Activated T-cell treated with anti-CD3 and anti-CD28 coated beads, Interleukin-2, amount 50 U/mL, for 24 hours (primary cell): Measurements from ENCODE around the gene ALCAM.

Experiments
- DNase-seq: peaks from one replicate; pipeline ENCODE4 v3.0.0-alpha.2; 2020
- H3K27ac Mint-ChIP-seq: 2 replicates; pipeline ENCODE4 v1.8.0; 2020; ENCODE audit warnings: mild to moderate bottlenecking, mixed read lengths
- H3K27me3 Mint-ChIP-seq: 2 replicates; pipeline ENCODE4 v1.8.0; 2020; ENCODE audit warnings: mixed read lengths
- H3K36me3 Mint-ChIP-seq: 2 replicates; pipeline ENCODE4 v1.8.0; 2020; ENCODE audit warnings: low read depth, mixed read lengths
- H3K4me1 Mint-ChIP-seq: 2 replicates; pipeline ENCODE4 v1.8.0; 2020; ENCODE audit warnings: low read depth, mixed read lengths
- H3K4me3 Mint-ChIP-seq: 2 replicates; pipeline ENCODE4 v1.8.0; 2020; ENCODE audit warnings: mild to moderate bottlenecking, moderate library complexity, mixed read lengths
- H3K9me3 Mint-ChIP-seq: 2 replicates; pipeline ENCODE4 v1.8.0; 2020; ENCODE audit warnings: mixed read lengths

The ALCAM gene

GRCh38 chr3:105415951-105416350 is 49.2 kb downstream of the ALCAM start:
- no peaks in the 10 kb centered on the region for H3K9me3 Mint-ChIP-seq
- no peak overlapping the region for H3K27ac Mint-ChIP-seq
- H3K4me3 Mint-ChIP-seq = no peak overlapping the region
- no peak for DNase-seq
- H3K4me1 Mint-ChIP-seq = peaks cover 2% of the 10 kb centered on the region
- no peaks in the 10 kb centered on the region for H3K27me3 Mint-ChIP-seq
- no peaks in the 10 kb centered on the region for H3K36me3 Mint-ChIP-seq

- no peak overlapping the region for H3K27ac Mint-ChIP-seq
- no peaks in the 10 kb centered on the region for H3K27me3 Mint-ChIP-seq
- DNase-seq = no peak
- peaks cover 2% of the 10 kb centered on the region for H3K4me1 Mint-ChIP-seq
- no peaks in the 10 kb centered on the region for H3K9me3 Mint-ChIP-seq
- H3K4me3 Mint-ChIP-seq = no peak overlapping the region
- no peaks in the 10 kb centered on the region for H3K36me3 Mint-ChIP-seq
These were observed 51.0 kb downstream of the ALCAM start for GRCh38 chr3:105417525-105418289.

- Mint-ChIP-seq H3K27ac (no peak overlapping the region), H3K4me3 (no peak overlapping the region), H3K9me3 (no peaks in the 10 kb centered on the region), H3K36me3 (no peaks in the 10 kb centered on the region), H3K4me1 (peaks cover 2% of the 10 kb centered on the region), H3K27me3 (peaks cover 2% of the 10 kb centered on the region)
- no peak for DNase-seq
These were observed 55.9 kb downstream of the ALCAM start for GRCh38 chr3:105422645-105423044.

- no peaks in the 10 kb centered on the region for H3K36me3 Mint-ChIP-seq
- H3K4me3 Mint-ChIP-seq = no peak overlapping the region
- H3K9me3 Mint-ChIP-seq = no peaks in the 10 kb centered on the region
- no peak for DNase-seq
- H3K27ac Mint-ChIP-seq = no peak overlapping the region
- H3K27me3 Mint-ChIP-seq = peaks cover 2% of the 10 kb centered on the region
- H3K4me1 Mint-ChIP-seq = no peaks in the 10 kb centered on the region
These were observed 56.7 kb downstream of the ALCAM start for GRCh38 chr3:105423397-105423796.

GRCh38 chr3:105424412-105425152 is 57.9 kb downstream of the ALCAM start:
- Mint-ChIP-seq H3K27ac (no peak overlapping the region), H3K9me3 (no peaks in the 10 kb centered on the region), H3K36me3 (no peaks in the 10 kb centered on the region), H3K4me3 (no peak overlapping the region), H3K27me3 (peaks cover 2% of the 10 kb centered on the region), H3K4me1 (no peaks in the 10 kb centered on the region)
- DNase-seq = no peak

GRCh38 chr3:105425153-105425502 is 58.4 kb downstream of the ALCAM start:
- no peak overlapping the region for H3K27ac Mint-ChIP-seq
- H3K4me1 Mint-ChIP-seq = no peaks in the 10 kb centered on the region
- no peak for DNase-seq
- no peak overlapping the region for H3K4me3 Mint-ChIP-seq
- H3K27me3 Mint-ChIP-seq = peaks cover 2% of the 10 kb centered on the region
- H3K9me3 Mint-ChIP-seq = no peaks in the 10 kb centered on the region
- H3K36me3 Mint-ChIP-seq = no peaks in the 10 kb centered on the region

GRCh38 chr3:105427332-105427731 is 60.6 kb downstream of the ALCAM start:
- no peak for DNase-seq
- H3K4me3 Mint-ChIP-seq = no peak overlapping the region
- H3K9me3 Mint-ChIP-seq = no peaks in the 10 kb centered on the region
- H3K36me3 Mint-ChIP-seq = no peaks in the 10 kb centered on the region
- peaks cover 12% of the 10 kb centered on the region for H3K27me3 Mint-ChIP-seq
- no peaks in the 10 kb centered on the region for H3K4me1 Mint-ChIP-seq
- no peak overlapping the region for H3K27ac Mint-ChIP-seq

- DNase-seq = no peak
- Mint-ChIP-seq H3K9me3 (no peaks in the 10 kb centered on the region), H3K4me3 (no peak overlapping the region), H3K27ac (no peak overlapping the region), H3K27me3 (peaks cover 12% of the 10 kb centered on the region), H3K36me3 (no peaks in the 10 kb centered on the region), H3K4me1 (no peaks in the 10 kb centered on the region)
These were observed 62.5 kb downstream of the ALCAM start for GRCh38 chr3:105429034-105429762.

GRCh38 chr3:105430455-105430854 is 63.7 kb downstream of the ALCAM start:
- Mint-ChIP-seq H3K4me3 (no peak overlapping the region), H3K36me3 (no peaks in the 10 kb centered on the region), H3K27me3 (peaks cover 12% of the 10 kb centered on the region), H3K27ac (no peak overlapping the region), H3K4me1 (no peaks in the 10 kb centered on the region), H3K9me3 (no peaks in the 10 kb centered on the region)
- DNase-seq = no peak

GRCh38 chr3:105431200-105431599 is 64.5 kb downstream of the ALCAM start:
- H3K4me1 Mint-ChIP-seq = no peaks in the 10 kb centered on the region
- no peak overlapping the region for H3K4me3 Mint-ChIP-seq
- DNase-seq = no peak
- H3K36me3 Mint-ChIP-seq = no peaks in the 10 kb centered on the region
- H3K27me3 Mint-ChIP-seq = peaks cover 12% of the 10 kb centered on the region
- H3K9me3 Mint-ChIP-seq = peaks cover 2% of the 10 kb centered on the region
- no peak overlapping the region for H3K27ac Mint-ChIP-seq

GRCh38 chr3:105435277-105435676 is 68.6 kb downstream of the ALCAM start:
- Mint-ChIP-seq H3K4me1 (no peaks in the 10 kb centered on the region), H3K36me3 (no peaks in the 10 kb centered on the region), H3K9me3 (peaks cover 2% of the 10 kb centered on the region), H3K4me3 (no peak overlapping the region), H3K27ac (no peak overlapping the region), H3K27me3 (peaks cover 9% of the 10 kb centered on the region)
- no peak for DNase-seq

- no peaks in the 10 kb centered on the region for H3K36me3 Mint-ChIP-seq
- no peak for DNase-seq
- no peak overlapping the region for H3K4me3 Mint-ChIP-seq
- H3K4me1 Mint-ChIP-seq = no peaks in the 10 kb centered on the region
- no peaks in the 10 kb centered on the region for H3K27me3 Mint-ChIP-seq
- no peak overlapping the region for H3K27ac Mint-ChIP-seq
- peaks cover 2% of the 10 kb centered on the region for H3K9me3 Mint-ChIP-seq
These were observed 70.0 kb downstream of the ALCAM start for GRCh38 chr3:105436687-105437086.

GRCh38 chr3:105440113-105440512 is 73.4 kb downstream of the ALCAM start:
- Mint-ChIP-seq H3K36me3 (no peaks in the 10 kb centered on the region), H3K9me3 (peaks cover 2% of the 10 kb centered on the region), H3K27ac (no peak overlapping the region), H3K4me1 (no peaks in the 10 kb centered on the region), H3K27me3 (no peaks in the 10 kb centered on the region), H3K4me3 (no peak overlapping the region)
- no peak for DNase-seq

- H3K4me1 Mint-ChIP-seq = no peaks in the 10 kb centered on the region
- H3K27ac Mint-ChIP-seq = no peak overlapping the region
- no peak for DNase-seq
- no peaks in the 10 kb centered on the region for H3K36me3 Mint-ChIP-seq
- H3K9me3 Mint-ChIP-seq = no peaks in the 10 kb centered on the region
- no peak overlapping the region for H3K4me3 Mint-ChIP-seq
- no peaks in the 10 kb centered on the region for H3K27me3 Mint-ChIP-seq
These were observed 78.0 kb downstream of the ALCAM start for GRCh38 chr3:105444725-105445124.
